ENCODE results near the gene POLG. TPM values are rescaled to one million over a fixed set of nuclear protein-coding genes. Genes with fewer than 3 reads are reported as not detected.

The POLG gene
- total RNA-seq, 1 donor from 2014 or later: 25.2 TPM

DNA sequence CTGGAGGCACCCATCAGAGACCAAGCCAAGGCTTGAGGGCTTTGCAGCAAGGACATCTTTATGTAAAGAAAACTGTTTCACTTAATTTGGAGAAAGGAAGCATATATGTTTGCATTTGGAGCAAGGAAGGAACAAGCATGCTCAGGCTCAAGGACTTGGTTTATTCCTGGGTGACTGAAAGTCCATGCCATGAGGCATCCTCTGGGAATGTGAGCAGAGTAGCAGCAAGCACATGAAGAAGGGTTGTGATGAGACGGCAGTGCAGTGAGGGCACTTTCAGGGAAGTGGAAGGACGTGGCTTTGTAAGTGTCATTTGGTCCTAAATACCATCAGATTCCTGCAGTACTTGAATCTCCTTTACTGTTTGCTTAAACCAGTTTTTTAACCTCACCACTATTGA, 26.8 kb downstream of the POLG start:
- no peaks in the 10 kb centered on the region for H3K4me1 ChIP-seq
- no peak overlapping the region for H3K9ac ChIP-seq
- no peaks in the 10 kb centered on the region for H3K27me3 ChIP-seq
- H4K20me1 ChIP-seq (ENCODE audit: low read depth): no peaks in the 10 kb centered on the region
- H3K4me3 ChIP-seq: no peak overlapping the region
- H3K27ac ChIP-seq: no peak overlapping the region
- Mint-ChIP-seq H3K36me3 (peaks cover 37% of the 10 kb centered on the region), H3K9me3 (no peaks in the 10 kb centered on the region), H3K27ac (no peak overlapping the region), H3K4me1 (no peaks in the 10 kb centered on the region), H3K27me3 (ENCODE audit: insufficient read depth, low read depth) (peaks cover 1% of the 10 kb centered on the region), H3K4me3 (no peak overlapping the region)
- H3F3A ChIP-seq (ENCODE audit: low read depth): peaks cover 3% of the 10 kb centered on the region
- no peak for DNase-seq (ENCODE audit: low spot score)
- TF ChIP-seq EZH2 (IDR thresholded peaks at IDR 0.05) (no peak), EZH2phosphoT487 (IDR thresholded peaks at IDR 0.05) (no peak)
- TF ChIP-seq, protein P1, sequence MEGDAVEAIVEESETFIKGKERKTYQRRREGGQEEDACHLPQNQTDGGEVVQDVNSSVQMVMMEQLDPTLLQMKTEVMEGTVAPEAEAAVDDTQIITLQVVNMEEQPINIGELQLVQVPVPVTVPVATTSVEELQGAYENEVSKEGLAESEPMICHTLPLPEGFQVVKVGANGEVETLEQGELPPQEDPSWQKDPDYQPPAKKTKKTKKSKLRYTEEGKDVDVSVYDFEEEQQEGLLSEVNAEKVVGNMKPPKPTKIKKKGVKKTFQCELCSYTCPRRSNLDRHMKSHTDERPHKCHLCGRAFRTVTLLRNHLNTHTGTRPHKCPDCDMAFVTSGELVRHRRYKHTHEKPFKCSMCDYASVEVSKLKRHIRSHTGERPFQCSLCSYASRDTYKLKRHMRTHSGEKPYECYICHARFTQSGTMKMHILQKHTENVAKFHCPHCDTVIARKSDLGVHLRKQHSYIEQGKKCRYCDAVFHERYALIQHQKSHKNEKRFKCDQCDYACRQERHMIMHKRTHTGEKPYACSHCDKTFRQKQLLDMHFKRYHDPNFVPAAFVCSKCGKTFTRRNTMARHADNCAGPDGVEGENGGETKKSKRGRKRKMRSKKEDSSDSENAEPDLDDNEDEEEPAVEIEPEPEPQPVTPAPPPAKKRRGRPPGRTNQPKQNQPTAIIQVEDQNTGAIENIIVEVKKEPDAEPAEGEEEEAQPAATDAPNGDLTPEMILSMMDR (IDR thresholded peaks at IDR 0.05): no peak
- no peaks in the 10 kb centered on the region for H3K79me2 ChIP-seq (ENCODE audit: low read depth)
- H3K9me3 ChIP-seq (ENCODE audit: low read depth): no peaks in the 10 kb centered on the region
- peaks cover 3% of the 10 kb centered on the region for H3K36me3 ChIP-seq
- no peak overlapping the region for H2AFZ ChIP-seq (replicated peaks)
- no peak overlapping the region for H3K4me2 ChIP-seq

DNA sequence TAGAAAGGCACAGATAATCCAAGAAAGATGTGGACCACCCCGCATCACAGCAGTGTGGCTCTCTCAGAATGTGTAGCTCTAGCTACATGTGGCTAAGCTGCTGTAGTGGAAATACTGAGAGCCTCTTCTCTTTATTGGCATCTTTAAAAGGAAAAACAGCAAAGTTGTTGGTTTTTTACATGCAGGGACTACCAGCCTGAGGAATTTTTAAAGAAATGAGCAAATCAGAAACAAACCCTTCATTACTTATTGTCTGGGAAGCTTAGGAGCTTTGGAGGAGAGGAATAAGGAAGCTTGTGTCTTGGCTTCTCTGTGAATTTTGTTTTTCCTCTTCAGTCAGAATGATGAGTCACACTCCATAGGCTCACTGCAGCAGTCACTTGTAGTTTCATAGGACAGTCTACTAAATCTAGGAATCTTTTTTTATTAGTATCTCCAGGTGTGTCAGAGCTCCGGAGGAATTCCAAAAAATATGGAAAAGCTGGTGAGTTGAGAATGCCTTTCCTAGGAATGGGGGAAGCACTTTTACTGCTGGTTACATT, 27.5 kb downstream of the POLG start:
- no peak for TF ChIP-seq EZH2phosphoT487 (IDR thresholded peaks at IDR 0.05)
- TF ChIP-seq, protein P1 (IDR thresholded peaks at IDR 0.05): no peak
- no peak for TF ChIP-seq EZH2 (IDR thresholded peaks at IDR 0.05)
- H3K4me3 ChIP-seq: no peak overlapping the region
- no peaks in the 10 kb centered on the region for H3K27me3 ChIP-seq
- no peaks in the 10 kb centered on the region for H3K79me2 ChIP-seq (ENCODE audit: low read depth)
- Mint-ChIP-seq H3K36me3 (peaks cover 36% of the 10 kb centered on the region), H3K9me3 (no peaks in the 10 kb centered on the region), H3K4me3 (no peak overlapping the region), H3K27ac (no peak overlapping the region), H3K4me1 (no peaks in the 10 kb centered on the region), H3K27me3 (ENCODE audit: insufficient read depth, low read depth) (no peaks in the 10 kb centered on the region)
- H3K36me3 ChIP-seq: peaks cover 3% of the 10 kb centered on the region
- no peaks in the 10 kb centered on the region for H4K20me1 ChIP-seq (ENCODE audit: low read depth)
- no peak overlapping the region for H2AFZ ChIP-seq (replicated peaks)
- H3K4me2 ChIP-seq: no peak overlapping the region
- H3K4me1 ChIP-seq: no peaks in the 10 kb centered on the region
- DNase-seq (ENCODE audit: low spot score): no peak
- H3F3A ChIP-seq (ENCODE audit: low read depth): peaks cover 3% of the 10 kb centered on the region
- H3K9ac ChIP-seq: no peak overlapping the region
- H3K27ac ChIP-seq: no peak overlapping the region
- H3K9me3 ChIP-seq (ENCODE audit: low read depth): no peaks in the 10 kb centered on the region

DNA sequence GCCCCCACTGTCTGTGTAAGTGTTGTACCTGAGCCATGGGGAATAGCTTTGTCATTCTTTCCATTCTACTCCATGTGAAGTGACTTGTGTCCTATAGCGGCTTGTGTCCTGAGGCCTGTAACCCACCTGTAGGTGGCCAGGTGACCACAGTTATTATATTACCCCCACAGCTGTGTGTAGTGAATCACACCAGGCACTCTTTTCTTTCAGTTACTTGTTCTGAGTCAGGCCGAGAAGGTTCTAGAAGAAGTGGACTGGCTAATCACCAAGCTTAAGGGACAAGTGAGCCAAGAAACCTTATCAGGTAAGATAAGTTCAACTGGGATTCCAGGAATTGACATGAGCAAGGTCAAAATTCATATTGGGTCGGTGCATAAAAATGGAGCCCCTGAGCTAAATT, 29.2 kb downstream of the POLG start:
- Histone ChIP-seq H3K36me3 (peaks cover 3% of the 10 kb centered on the region), H3K27ac (no peak overlapping the region), H3K9me3 (ENCODE audit: low read depth) (no peaks in the 10 kb centered on the region), H2AFZ (replicated peaks) (no peak overlapping the region), H3K9ac (no peak overlapping the region), H3K4me1 (no peaks in the 10 kb centered on the region), H3F3A (ENCODE audit: low read depth) (no peaks in the 10 kb centered on the region), H3K4me3 (no peak overlapping the region), H3K79me2 (ENCODE audit: low read depth) (no peaks in the 10 kb centered on the region), H4K20me1 (ENCODE audit: low read depth) (no peaks in the 10 kb centered on the region), H3K4me2 (no peak overlapping the region), H3K27me3 (no peaks in the 10 kb centered on the region)
- TF ChIP-seq EZH2 (IDR thresholded peaks at IDR 0.05) (no peak), EZH2phosphoT487 (IDR thresholded peaks at IDR 0.05) (no peak)
- TF ChIP-seq, protein P1 (IDR thresholded peaks at IDR 0.05): no peak
- no peaks in the 10 kb centered on the region for H3K27me3 Mint-ChIP-seq (ENCODE audit: insufficient read depth, low read depth)
- peaks cover 36% of the 10 kb centered on the region for H3K36me3 Mint-ChIP-seq
- H3K4me1 Mint-ChIP-seq: no peaks in the 10 kb centered on the region
- DNase-seq (ENCODE audit: low spot score): no peak
- no peak overlapping the region for H3K27ac Mint-ChIP-seq
- no peak overlapping the region for H3K4me3 Mint-ChIP-seq
- H3K9me3 Mint-ChIP-seq: no peaks in the 10 kb centered on the region
